K562 (cell line): ENCODE results near the gene FYB1. TPM values are rescaled to one million over a fixed set of nuclear protein-coding genes. Genes with fewer than 3 reads are reported as not detected.

Experiments
- ARID4B ChIP-seq: sonication (generic); formaldehyde crosslinking; IDR thresholded peaks from 2 replicates; pipeline ENCODE4 v1.8.0; 2022; ENCODE audit warnings: mild to moderate bottlenecking, missing genetic modification reagents
- CBFA2T2 ChIP-seq: fragments of 450-650 bp; conservative IDR thresholded peaks from 2 replicates; pipeline ENCODE4 v1.6.1; 2017; ENCODE audit warnings: mild to moderate bottlenecking
- E2F1 ChIP-seq: sonication (generic); formaldehyde crosslinking; IDR thresholded peaks from 2 replicates; pipeline ENCODE4 v1.8.1; 2023; ENCODE audit warnings: mild to moderate bottlenecking, missing genetic modification reagents, moderate library complexity
- FOSL1 ChIP-seq: fragments of 200-800 bp; sonication (Bioruptor generic); conservative IDR thresholded peaks from 2 replicates; pipeline ENCODE4 v1.6.1; 2016; ENCODE audit warnings: missing genetic modification characterization, missing compliant biosample characterization
- FUS ChIP-seq: fragments of 200-400 bp; formaldehyde crosslinking; optimal IDR thresholded peaks from 2 replicates; pipeline ENCODE3; 2017; ENCODE audit warnings: low read depth, low read length
- KHSRP ChIP-seq: fragments of 450-650 bp; IDR thresholded peaks from 2 replicates; pipeline ENCODE4 v1.6.1; 2017
- MAFK ChIP-seq: IDR thresholded peaks from 2 replicates; pipeline ENCODE4 v1.6.1; 2011; ENCODE audit warnings: low read length, improper control_type of control experiment
- MEF2A ChIP-seq: IDR thresholded peaks from 2 replicates; pipeline ENCODE4 v1.6.1; 2011; ENCODE audit warnings: low read depth, mild to moderate bottlenecking, low read length, moderate library complexity; ENCODE audit not compliant: control insufficient read depth
- PHF21A ChIP-seq: fragments of 450-650 bp; IDR thresholded peaks from 2 replicates; pipeline ENCODE4 v1.6.1; 2017; ENCODE audit warnings: low read depth, borderline replicate concordance
- RAD51 ChIP-seq: fragments of 450-650 bp; IDR thresholded peaks from 2 replicates; pipeline ENCODE4 v1.7.1; 2016; ENCODE audit warnings: low read depth, mild to moderate bottlenecking, borderline replicate concordance
- RBM17 ChIP-seq: fragments of 200-400 bp; formaldehyde crosslinking; IDR thresholded peaks from 2 replicates; pipeline ENCODE4 v1.6.1; 2017; ENCODE audit warnings: low read depth, mild to moderate bottlenecking, low read length, borderline replicate concordance
- RBM39 ChIP-seq: fragments of 200-400 bp; formaldehyde crosslinking; optimal IDR thresholded peaks from 2 replicates; pipeline ENCODE3; 2018; ENCODE audit warnings: low read depth, low read length
- SREBF2 ChIP-seq: sonication (generic); formaldehyde crosslinking; IDR thresholded peaks from 2 replicates; pipeline ENCODE4 v1.4.0; 2020; ENCODE audit warnings: mild to moderate bottlenecking, missing genetic modification reagents
- ZNF316 ChIP-seq: fragments of 450-650 bp; IDR thresholded peaks from 2 replicates; pipeline ENCODE4 v1.6.1; 2016
- ZNF668 ChIP-seq: fragments of 250-450 bp; sonication (Bioruptor Pico); IDR thresholded peaks from 2 replicates; pipeline ENCODE4 v1.8.0; 2022; ENCODE audit warnings: mild to moderate bottlenecking, inconsistent platforms
- ZNF785 ChIP-seq: fragments of 250-450 bp; sonication (Bioruptor Pico); IDR thresholded peaks from 2 replicates; pipeline ENCODE4 v1.4.0; 2020; ENCODE audit warnings: mild to moderate bottlenecking
- polyA plus RNA-seq, 8 experiments: library from polyadenylated mRNA; depleted of rRNA in 4 of 8; stranded (reverse) in 5 of 8; unstranded in 3 of 8; fragments of >200 nt; fragmentation: Nextera tagmentation in 2 of 8; fragmentation: Illumina TruSeq in 1 of 8; extraction: Ambion mirVana in 2 of 8; extraction: Trizol in 1 of 8; gene quantifications; 2 replicates each; pipeline versions ENCODE4 v1.2.1 to v1.2.3, GENCODE V29; 2011 to 2014; ENCODE audit warnings: inconsistent platforms in 1 of 8, missing spikeins in 1 of 8
- total RNA-seq, 7 experiments: library from RNA; depleted of rRNA in 6 of 7; stranded (reverse); fragments of >200 nt in 6 of 7; fragmentation: Illumina TruSeq in 2 of 7; extraction: Trizol in 2 of 7; gene quantifications; 2 replicates each; pipeline versions ENCODE4 v1.2.1 to v1.2.3, GENCODE V29; 2011 to 2021; ENCODE audit warnings: low replicate concordance in 1 of 7
- TF ChIP-seq, protein P1 (sequence below): fragments of 250-450 bp; sonication (Bioruptor Pico); IDR thresholded peaks from 2 replicates; pipeline ENCODE4 v1.4.0; 2020; ENCODE audit warnings: mild to moderate bottlenecking, moderate library complexity, borderline replicate concordance
- TF ChIP-seq, protein P2 (sequence below): fragments of 450-650 bp; IDR thresholded peaks from 2 replicates; pipeline ENCODE4 v1.6.1; 2016; ENCODE audit warnings: antibody characterized with exemption

FYB1 gene
- total and polyA plus RNA-seq, 9 of the 15 experiments (the other 6 are each of a cell fraction or from before 2014, with no cell fraction given): 4.7 to 31.5 (median 9.7) TPM

GRCh38 chr5:39217365-39218281 is 1.7 kb downstream of the FYB1 start (continued):
- no peak for TF ChIP-seq ARID4B (CRISPR knock-in tag)
- no peak for TF ChIP-seq KHSRP
- no peak for TF ChIP-seq ZNF668
- TF ChIP-seq RBM39: no peak
- TF ChIP-seq MAFK: 0 out of 2 replicates have a peak, but pooled peaks have one; percentile 0
- no peak for TF ChIP-seq ZNF785 (CRISPR knock-in tag)
- TF ChIP-seq MEF2A: no peak
- TF ChIP-seq RBM17: no peak
- TF ChIP-seq E2F1 (CRISPR knock-in tag): no peak
- TF ChIP-seq RAD51: no peak
- no peak for TF ChIP-seq CBFA2T2
- no peak for TF ChIP-seq FUS
- TF ChIP-seq, protein P1, sequence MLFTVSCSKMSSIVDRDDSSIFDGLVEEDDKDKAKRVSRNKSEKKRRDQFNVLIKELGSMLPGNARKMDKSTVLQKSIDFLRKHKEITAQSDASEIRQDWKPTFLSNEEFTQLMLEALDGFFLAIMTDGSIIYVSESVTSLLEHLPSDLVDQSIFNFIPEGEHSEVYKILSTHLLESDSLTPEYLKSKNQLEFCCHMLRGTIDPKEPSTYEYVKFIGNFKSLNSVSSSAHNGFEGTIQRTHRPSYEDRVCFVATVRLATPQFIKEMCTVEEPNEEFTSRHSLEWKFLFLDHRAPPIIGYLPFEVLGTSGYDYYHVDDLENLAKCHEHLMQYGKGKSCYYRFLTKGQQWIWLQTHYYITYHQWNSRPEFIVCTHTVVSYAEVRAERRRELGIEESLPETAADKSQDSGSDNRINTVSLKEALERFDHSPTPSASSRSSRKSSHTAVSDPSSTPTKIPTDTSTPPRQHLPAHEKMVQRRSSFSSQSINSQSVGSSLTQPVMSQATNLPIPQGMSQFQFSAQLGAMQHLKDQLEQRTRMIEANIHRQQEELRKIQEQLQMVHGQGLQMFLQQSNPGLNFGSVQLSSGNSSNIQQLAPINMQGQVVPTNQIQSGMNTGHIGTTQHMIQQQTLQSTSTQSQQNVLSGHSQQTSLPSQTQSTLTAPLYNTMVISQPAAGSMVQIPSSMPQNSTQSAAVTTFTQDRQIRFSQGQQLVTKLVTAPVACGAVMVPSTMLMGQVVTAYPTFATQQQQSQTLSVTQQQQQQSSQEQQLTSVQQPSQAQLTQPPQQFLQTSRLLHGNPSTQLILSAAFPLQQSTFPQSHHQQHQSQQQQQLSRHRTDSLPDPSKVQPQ (CRISPR knock-in tag): no peak
- no peak for TF ChIP-seq FOSL1 (tag)
- TF ChIP-seq, protein P2, sequence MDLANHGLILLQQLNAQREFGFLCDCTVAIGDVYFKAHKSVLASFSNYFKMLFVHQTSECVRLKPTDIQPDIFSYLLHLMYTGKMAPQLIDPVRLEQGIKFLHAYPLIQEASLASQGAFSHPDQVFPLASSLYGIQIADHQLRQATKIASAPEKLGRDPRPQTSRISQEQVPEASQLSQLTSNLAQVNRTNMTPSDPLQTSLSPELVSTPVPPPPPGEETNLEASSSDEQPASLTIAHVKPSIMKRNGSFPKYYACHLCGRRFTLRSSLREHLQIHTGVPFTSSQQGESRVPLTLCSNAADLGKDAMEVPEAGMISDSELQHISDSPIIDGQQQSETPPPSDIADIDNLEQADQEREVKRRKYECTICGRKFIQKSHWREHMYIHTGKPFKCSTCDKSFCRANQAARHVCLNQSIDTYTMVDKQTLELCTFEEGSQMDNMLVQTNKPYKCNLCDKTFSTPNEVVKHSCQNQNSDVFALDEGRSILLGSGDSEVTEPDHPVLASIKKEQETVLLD: no peak
- no peak for TF ChIP-seq ZNF316
- no peak for TF ChIP-seq PHF21A
- no peak for TF ChIP-seq SREBF2
